Measurements from ENCODE around the gene BCAR3. TPM values are rescaled to one million over a fixed set of nuclear protein-coding genes. Genes with fewer than 3 reads are reported as not detected.

Gene BCAR3
- total and polyA plus RNA-seq, 2 of the 4 experiments (the other 2 are of a cell fraction): 41.4 to 46.4 TPM

- Histone ChIP-seq H2BK15ac (ENCODE audit: low read depth, low read length) (no peak overlapping the region), H3K4me2 (ENCODE audit: low read depth, low read length) (no peak overlapping the region), H2BK120ac (ENCODE audit: low read depth, low read length) (no peak overlapping the region), H3K9me1 (ENCODE audit: insufficient read depth, low read length) (peaks cover 21% of the 10 kb centered on the region), H3K79me1 (ENCODE audit: low read depth in 1 of 2, low read length in 2 of 2) (peaks cover 43 to 82% of the 10 kb centered on the region in 2 experiments), H2AK5ac (ENCODE audit: low read depth, low read length) (0 out of 2 replicates have a peak overlapping the region, but pooled peaks have one; percentile 17), H4K91ac (ENCODE audit: insufficient read depth, low read depth, low read length) (no peak overlapping the region), H3K9ac (ENCODE audit: low read depth, low read length) (no peak overlapping the region), H2AK9ac (replicated peaks; ENCODE audit: low read depth, low read length, poor library complexity) (no peak overlapping the region), H3K36me3 (ENCODE audit: control insufficient read depth, insufficient read depth, low read length) (peaks cover 53% of the 10 kb centered on the region), H3K4ac (ENCODE audit: low read depth, low read length) (peak overlapping the region; percentile 34; the same call in 1 of the 2 replicates), H3K18ac (ENCODE audit: low read depth, low read length) (no peak overlapping the region), H4K5ac (ENCODE audit: low read depth, low read length) (no peak overlapping the region), H4K8ac (ENCODE audit: low read depth in 2 of 2, low read length in 2 of 2) (peak overlapping the region in 1 of 2 experiments; percentile 11; a peak in 1 of 4 replicates), H3K4me3 (ENCODE audit: insufficient read depth, low read depth, low read length) (no peak overlapping the region), H3K4me1 (ENCODE audit: control insufficient read depth, insufficient read depth, low read length) (peaks cover 9% of the 10 kb centered on the region), H3K27ac (ENCODE audit: insufficient read depth, low read length) (peak overlapping the region; percentile 48; the same call in 1 of the 2 replicates), H2AFZ (replicated peaks; ENCODE audit: low read length, poor library complexity) (no peak overlapping the region), H3K27me3 (ENCODE audit: control insufficient read depth, insufficient read depth, low read length) (no peaks in the 10 kb centered on the region), H3K56ac (ENCODE audit: extremely low read depth, insufficient read depth, low read length) (no peak overlapping the region), H3K14ac (replicated peaks; ENCODE audit: low read depth, low read length) (0 out of 2 replicates have a peak overlapping the region, but pooled peaks have one; percentile 57), H3K23ac (ENCODE audit: low read depth, low read length) (0 out of 2 replicates have a peak overlapping the region, but pooled peaks have one; percentile 60), H2BK5ac (ENCODE audit: low read depth, low read length, poor library complexity, severe bottlenecking) (peak overlapping the region; percentile 35), H3K9me3 (ENCODE audit: control insufficient read depth, insufficient read depth, low read length) (no peaks in the 10 kb centered on the region), H2BK20ac (ENCODE audit: low read depth, low read length) (no peak overlapping the region), H4K20me1 (ENCODE audit: insufficient read depth, low read length) (peaks cover 53% of the 10 kb centered on the region)
- dilution Hi-C loops (cut with HindIII; ENCODE audit: low sequenced_read_pairs, unreplicated experiment): no loop called here
- POLR2A ChIA-PET (ENCODE audit: unreplicated experiment): no interaction called here
- WGBS, 2 experiments (ENCODE audit: extremely low coverage in 2 of 2, insufficient read length in 1 of 2): 93% methylated on average over 3 of the region's 13 CpGs; no CpG with 5 or more reads in 1 of the 2 experiments
- in situ Hi-C loops (cut with MboI; ENCODE audit: low sequenced_read_pairs): no loop called here
- CTCF ChIA-PET: no interaction called here
- TF ChIP-seq MXI1 (IDR thresholded peaks at IDR 0.05; ENCODE audit: borderline replicate concordance, low read depth, low read length) (no peak), NFE2L2 (IDR thresholded peaks at IDR 0.05; ENCODE audit: low read depth, low read length) (no peak), SMC3 (IDR thresholded peaks at IDR 0.05; ENCODE audit: low read depth, low read length) (no peak), BHLHE40 (IDR thresholded peaks at IDR 0.05; ENCODE audit: low read depth, low read length) (no peak), CEBPB (IDR thresholded peaks at IDR 0.05; ENCODE audit: low read depth, low read length) (no peak), POLR2A (IDR thresholded peaks at IDR 0.05; ENCODE audit: low read depth, low read length) (no peak), RAD21 (IDR thresholded peaks at IDR 0.05; ENCODE audit: low read length) (no peak), FOS (IDR thresholded peaks at IDR 0.05; ENCODE audit: low read depth, low read length) (no peak)
- ATAC-seq (ENCODE audit: low read depth) (peak; percentile 55), DNase-seq (no peak)
- intact Hi-C loops (cut with micrococcal nuclease): no loop called here
- no TSS peak for BruUV-seq (replicated peaks)
Measured at GRCh38 chr1:93585059-93585966, 96.3 kb downstream of the BCAR3 start.

Data from IMR-90 (cell line).